OCI-LY3 (cell line): ENCODE measurements around the gene WIF1.

Experiments used
- H2AFZ ChIP-seq: fragments of 200-600, 300-600 bp; shearing (Covaris generic); 2 replicates; pipeline ENCODE4 v1.6.0; 2014; ENCODE audit warnings: antibody characterized with exemption, low read depth, low read length
- H3K27ac ChIP-seq: fragments of 200-600, 300-600 bp; sonication (generic); 2 replicates; pipeline ENCODE4 v1.5.1; 2014; ENCODE audit warnings: mild to moderate bottlenecking, low read length, moderate library complexity, mixed read lengths
- H3K27me3 ChIP-seq: fragments of 200-600, 300-600 bp; sonication (generic); 2 replicates; pipeline ENCODE4 v1.6.1; 2014; ENCODE audit warnings: low read depth, low read length, mixed read lengths
- H3K36me3 ChIP-seq: fragments of 200-600, 300-600 bp; sonication (generic); replicated peaks from 2 replicates; pipeline ENCODE3; 2014; ENCODE audit warnings: low read depth, low read length, mixed read lengths
- H3K4me1 ChIP-seq: fragments of 300-600, 200-600 bp; sonication (generic); 2 replicates; pipeline ENCODE4 v1.6.1; 2014; ENCODE audit warnings: low read length, mixed read lengths
- H3K4me2 ChIP-seq: fragments of 200-600, 300-600 bp; sonication (generic); 2 replicates; pipeline ENCODE4 v1.6.1; 2014; ENCODE audit warnings: low read length, mixed read lengths
- H3K4me3 ChIP-seq: fragments of 300-600, 200-600 bp; sonication (generic); 2 replicates; pipeline ENCODE4 v1.5.1; 2014; ENCODE audit warnings: antibody characterized with exemption, mild to moderate bottlenecking, low read length, moderate library complexity
- H3K79me2 ChIP-seq: fragments of 300-600, 200-600 bp; shearing (Covaris generic); 2 replicates; pipeline ENCODE4 v1.6.1; 2014; ENCODE audit warnings: mild to moderate bottlenecking, low read length, mixed read lengths
- H3K9ac ChIP-seq: fragments of 300-600, 200-600 bp; shearing (Covaris generic); 2 replicates; pipeline ENCODE4 v1.6.0; 2014; ENCODE audit warnings: mild to moderate bottlenecking, low read length, moderate library complexity
- H3K9me3 ChIP-seq: fragments of 200-600, 300-600 bp; shearing (Covaris generic); 2 replicates; pipeline ENCODE4 v1.6.1; 2014; ENCODE audit warnings: low read length, mixed read lengths; ENCODE audit not compliant: insufficient read depth
- H4K20me1 ChIP-seq: fragments of 200-600, 300-600 bp; sonication (generic); 2 replicates; pipeline ENCODE4 v1.6.1; 2016; ENCODE audit warnings: low read length, mixed read lengths; ENCODE audit not compliant: insufficient read depth
- CTCF ChIP-seq: fragments of 200-600, 300-600 bp; sonication (generic); IDR thresholded peaks from 2 replicates; pipeline ENCODE4 v1.5.1; 2014; ENCODE audit warnings: antibody characterized with exemption, low read length, low read depth
- EZH2phosphoT487 ChIP-seq: fragments of 200-600 bp; shearing (Covaris generic); IDR thresholded peaks from 2 replicates; pipeline ENCODE4 v1.6.1; 2018; ENCODE audit warnings: antibody characterized with exemption, mixed run types, low read depth

WIF1 gene

GRCh38 chr12:65113621-65114035, 7.5 kb downstream of the WIF1 start:
- Histone ChIP-seq H2AFZ (no peak overlapping the region), H3K27ac (no peak overlapping the region), H3K79me2 (no peaks in the 10 kb centered on the region), H3K4me3 (no peak overlapping the region), H3K9me3 (no peaks in the 10 kb centered on the region), H3K27me3 (0 out of 2 replicates have a peak, but pooled peaks cover 2% of the 10 kb centered on the region), H3K4me2 (no peak overlapping the region), H3K4me1 (no peaks in the 10 kb centered on the region), H3K9ac (no peak overlapping the region), H4K20me1 (no peaks in the 10 kb centered on the region), H3K36me3 (no peaks in the 10 kb centered on the region)
- TF ChIP-seq CTCF (no peak), EZH2phosphoT487 (no peak)

GRCh38 chr12:65106948-65107347, 14.2 kb downstream of the WIF1 start:
- no peak overlapping the region for H3K9ac ChIP-seq
- H3K27me3 ChIP-seq, result no peaks in the 10 kb centered on the region
- no peaks in the 10 kb centered on the region for H4K20me1 ChIP-seq
- no peak overlapping the region for H2AFZ ChIP-seq
- no peak overlapping the region for H3K4me2 ChIP-seq
- H3K36me3 ChIP-seq, result no peaks in the 10 kb centered on the region
- TF ChIP-seq CTCF (peak; percentile 58), EZH2phosphoT487 (no peak)
- no peaks in the 10 kb centered on the region for H3K4me1 ChIP-seq
- no peaks in the 10 kb centered on the region for H3K79me2 ChIP-seq
- no peak overlapping the region for H3K4me3 ChIP-seq
- no peak overlapping the region for H3K27ac ChIP-seq
- H3K9me3 ChIP-seq, result no peaks in the 10 kb centered on the region

DNA sequence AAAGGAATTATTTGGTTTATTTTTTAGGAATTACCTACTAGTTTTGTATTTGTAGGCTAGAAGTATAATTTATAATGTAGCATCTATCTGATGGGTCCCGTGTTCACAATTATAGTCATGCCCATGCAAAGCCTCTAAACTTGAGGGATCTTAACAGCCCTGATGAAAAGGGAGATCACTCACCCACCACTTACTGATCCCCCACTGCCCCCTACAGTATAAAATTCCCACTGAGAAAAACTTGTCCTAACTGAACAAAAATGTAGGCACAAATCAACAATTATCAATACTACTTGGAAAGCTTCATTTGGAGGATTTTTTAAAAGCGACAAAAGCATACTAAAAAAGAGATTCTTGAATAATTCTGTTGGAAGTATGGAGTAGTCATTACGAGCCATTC, 21.0 kb downstream of the WIF1 start:
- no peak overlapping the region for H2AFZ ChIP-seq
- no peaks in the 10 kb centered on the region for H3K4me1 ChIP-seq
- no peak for TF ChIP-seq EZH2phosphoT487
- TF ChIP-seq CTCF, result peak; percentile 19
- no peak overlapping the region for H3K27ac ChIP-seq
- H3K4me2 ChIP-seq, result no peak overlapping the region
- no peak overlapping the region for H3K9ac ChIP-seq
- H4K20me1 ChIP-seq, result no peaks in the 10 kb centered on the region
- no peaks in the 10 kb centered on the region for H3K36me3 ChIP-seq
- no peaks in the 10 kb centered on the region for H3K79me2 ChIP-seq
- peaks cover 9% of the 10 kb centered on the region for H3K27me3 ChIP-seq
- no peak overlapping the region for H3K4me3 ChIP-seq
- no peaks in the 10 kb centered on the region for H3K9me3 ChIP-seq

DNA sequence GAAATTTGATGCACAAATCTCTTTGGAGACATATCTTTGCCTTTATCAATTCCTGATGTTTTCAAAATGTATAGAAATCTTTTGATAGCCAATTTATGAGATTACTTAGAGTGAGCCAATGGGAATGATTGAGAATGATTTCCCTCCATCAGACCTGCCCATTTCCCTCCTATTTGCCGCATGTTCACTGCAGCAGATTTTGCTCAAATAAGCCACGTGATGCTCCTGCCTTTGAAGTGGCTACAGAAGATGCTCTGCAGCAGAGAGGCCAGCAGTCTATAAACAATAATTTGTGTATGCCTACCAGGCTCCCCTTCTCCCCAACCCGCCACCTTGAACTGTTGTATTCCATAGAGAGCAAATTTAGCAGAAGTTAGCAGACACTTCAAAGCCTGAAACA, 21.9 kb downstream of the WIF1 start:
- H3K27me3 ChIP-seq, result peaks cover 9% of the 10 kb centered on the region
- no peaks in the 10 kb centered on the region for H3K9me3 ChIP-seq
- no peak overlapping the region for H3K4me3 ChIP-seq
- no peaks in the 10 kb centered on the region for H3K79me2 ChIP-seq
- no peak overlapping the region for H3K9ac ChIP-seq
- no peaks in the 10 kb centered on the region for H3K4me1 ChIP-seq
- no peak overlapping the region for H3K4me2 ChIP-seq
- TF ChIP-seq CTCF (no peak), EZH2phosphoT487 (no peak)
- no peak overlapping the region for H2AFZ ChIP-seq
- H3K27ac ChIP-seq, result no peak overlapping the region
- H4K20me1 ChIP-seq, result no peaks in the 10 kb centered on the region
- H3K36me3 ChIP-seq, result no peaks in the 10 kb centered on the region
